ENCODE data around the gene MAGED2.
"Not testable (repeated sequence)": the region's sequence is repeated elsewhere in the genome, so short reads cannot be mapped to it uniquely, and the experiment has no call there.

Gene MAGED2

DNA sequence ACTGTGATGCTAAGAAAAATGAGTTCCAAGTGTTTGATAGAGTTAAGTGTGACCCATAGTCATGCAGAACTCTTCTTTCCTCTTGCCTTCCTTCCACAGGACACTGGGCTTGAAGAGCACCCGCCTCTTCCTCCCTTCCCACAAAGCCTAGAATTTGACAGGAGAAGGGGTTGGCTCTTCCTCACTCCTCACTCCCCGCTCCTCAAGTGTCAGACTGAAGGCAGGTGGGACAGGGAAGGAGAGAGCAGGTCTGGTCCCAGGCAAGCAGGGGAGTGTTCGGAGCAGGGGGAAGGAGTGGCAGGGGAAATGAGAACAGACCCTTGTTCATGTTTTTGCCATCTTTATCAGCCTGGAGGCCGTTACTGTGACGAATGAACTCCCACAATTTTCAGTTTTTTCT is 10.7 kb downstream of the MAGED2 start:
- no peak for DNase-seq (ENCODE audit: low read depth)

DNA sequence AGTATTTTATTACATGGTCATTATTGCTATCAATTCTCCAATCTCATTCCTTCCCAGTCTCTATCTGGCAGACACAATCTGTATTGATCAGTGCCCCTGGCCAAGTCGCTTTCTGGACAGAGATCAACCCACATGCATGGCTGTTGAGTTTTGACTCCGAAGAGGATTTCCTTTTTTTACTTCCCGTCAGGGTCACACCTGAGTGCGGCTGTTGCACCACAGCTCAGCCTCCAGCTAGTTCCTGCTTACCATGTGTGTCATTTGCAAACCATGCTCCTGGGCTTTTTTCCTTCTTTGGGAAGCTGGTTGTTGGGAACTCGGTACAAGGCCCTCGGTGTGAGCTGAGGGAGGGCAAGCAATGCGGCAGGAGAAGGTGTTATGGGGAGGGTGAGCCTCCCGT is 11.7 kb downstream of the MAGED2 start:
- no peak for DNase-seq (ENCODE audit: low read depth)

DNA sequence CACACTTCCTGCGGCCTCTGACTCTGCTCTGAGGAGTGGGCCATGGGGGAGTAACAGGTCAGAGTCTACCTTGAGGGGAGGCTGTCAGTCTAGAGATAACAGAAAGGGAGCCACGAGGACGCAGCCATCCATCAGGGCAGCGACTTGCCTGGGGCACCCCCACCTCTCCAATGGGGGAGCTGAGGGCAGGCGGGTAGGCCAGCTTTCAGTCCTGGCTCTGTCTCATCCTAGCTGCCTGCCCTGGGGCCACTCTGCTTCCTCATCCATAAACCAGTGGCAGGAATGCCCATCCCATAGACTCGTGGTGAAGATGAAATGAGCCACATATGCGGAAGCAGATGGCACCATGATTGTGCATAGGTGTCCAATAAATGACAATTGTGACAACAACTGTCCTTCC is 13.2 kb downstream of the MAGED2 start:
- DNase-seq (ENCODE audit: low read depth), result no peak

GRCh38 chrX:54821310-54821709 is 13.8 kb downstream of the MAGED2 start:
- DNase-seq (ENCODE audit: low read depth), result no peak

DNA sequence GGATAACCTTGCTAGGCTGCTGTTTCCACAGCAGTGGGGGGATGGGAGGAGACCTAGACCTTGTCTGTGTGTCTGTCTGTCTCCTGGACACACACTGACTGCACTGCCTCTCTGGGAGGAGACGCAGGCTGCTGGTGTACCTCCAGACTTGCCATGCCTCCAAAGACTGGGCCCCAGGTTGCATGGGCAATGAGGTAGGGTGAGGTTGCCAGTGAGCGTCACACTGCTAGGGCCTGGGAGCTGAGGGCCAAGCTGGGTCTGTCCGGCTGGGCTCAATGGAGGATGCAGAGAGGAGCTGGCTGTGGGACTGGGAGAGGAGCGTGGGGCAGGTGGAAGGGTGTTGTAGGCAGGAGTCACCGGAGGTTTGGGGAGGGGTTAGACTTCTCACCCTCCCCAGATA is 16.6 kb downstream of the MAGED2 start:
- no peak for DNase-seq (ENCODE audit: low read depth)

DNA sequence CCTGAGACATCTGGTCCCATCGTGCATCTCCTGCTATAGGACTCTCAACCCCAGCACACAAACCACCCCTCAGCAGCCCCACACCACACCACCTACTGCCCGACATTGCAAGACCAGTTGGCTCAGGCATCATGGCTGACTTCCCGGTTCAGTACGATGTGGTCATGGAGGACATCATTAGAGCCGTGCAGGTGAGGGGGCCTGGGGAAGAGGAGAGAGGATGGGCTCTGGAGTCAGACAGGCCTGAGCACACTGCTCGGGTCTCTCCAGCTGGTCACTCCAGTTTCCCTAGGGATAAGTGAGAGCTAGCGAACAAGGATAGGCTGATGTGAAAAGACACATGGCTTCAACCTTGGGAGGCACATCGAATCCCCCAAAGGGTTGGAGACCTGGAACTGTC is 17.2 kb downstream of the MAGED2 start:
- DNase-seq (ENCODE audit: low read depth), result no peak

GRCh38 chrX:54825716-54826438 is 18.3 kb downstream of the MAGED2 start:
- no peak for DNase-seq (ENCODE audit: low read depth)

DNA sequence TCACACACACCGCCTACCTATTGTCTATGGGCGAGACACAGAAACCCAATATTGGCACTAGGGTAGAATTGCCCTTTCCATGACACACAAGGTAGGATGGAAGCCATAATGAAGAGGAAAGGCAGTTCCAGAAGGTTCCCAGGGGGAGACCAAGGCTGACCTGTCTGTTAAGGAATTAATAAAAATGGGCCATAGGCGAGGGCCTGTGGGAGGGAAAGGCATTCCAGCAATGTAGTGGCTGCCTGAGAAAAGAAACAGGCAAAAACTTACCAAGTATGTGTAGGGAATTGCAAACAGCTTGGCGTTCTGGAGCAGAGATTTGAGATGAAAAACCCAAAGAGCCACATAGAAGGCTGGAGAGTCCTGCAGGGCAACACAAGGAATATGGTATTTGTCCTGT is 19.1 kb downstream of the MAGED2 start:
- DNase-seq (ENCODE audit: low read depth), result no peak

DNA sequence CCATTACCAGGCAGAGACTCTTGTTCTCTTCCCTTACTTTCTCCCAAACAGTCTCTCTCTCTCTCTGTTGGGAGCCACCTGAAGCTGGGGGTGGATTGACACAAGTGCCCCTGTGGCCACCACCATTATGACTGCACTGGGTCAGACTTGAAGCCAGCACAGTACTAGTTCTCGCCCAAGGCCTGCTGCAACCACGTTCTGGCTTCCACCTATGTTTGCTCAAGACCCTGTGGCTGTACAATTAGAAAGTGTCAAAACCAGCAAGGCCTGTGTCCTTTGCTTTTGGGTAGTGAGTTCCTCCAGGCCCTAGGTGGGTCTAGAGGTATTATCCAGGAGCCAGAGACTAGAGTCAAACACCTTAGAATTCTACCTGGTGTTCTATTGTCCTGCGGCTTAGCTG is 31.0 kb downstream of the MAGED2 start:
- DNase-seq (ENCODE audit: low read depth), result no peak

DNA sequence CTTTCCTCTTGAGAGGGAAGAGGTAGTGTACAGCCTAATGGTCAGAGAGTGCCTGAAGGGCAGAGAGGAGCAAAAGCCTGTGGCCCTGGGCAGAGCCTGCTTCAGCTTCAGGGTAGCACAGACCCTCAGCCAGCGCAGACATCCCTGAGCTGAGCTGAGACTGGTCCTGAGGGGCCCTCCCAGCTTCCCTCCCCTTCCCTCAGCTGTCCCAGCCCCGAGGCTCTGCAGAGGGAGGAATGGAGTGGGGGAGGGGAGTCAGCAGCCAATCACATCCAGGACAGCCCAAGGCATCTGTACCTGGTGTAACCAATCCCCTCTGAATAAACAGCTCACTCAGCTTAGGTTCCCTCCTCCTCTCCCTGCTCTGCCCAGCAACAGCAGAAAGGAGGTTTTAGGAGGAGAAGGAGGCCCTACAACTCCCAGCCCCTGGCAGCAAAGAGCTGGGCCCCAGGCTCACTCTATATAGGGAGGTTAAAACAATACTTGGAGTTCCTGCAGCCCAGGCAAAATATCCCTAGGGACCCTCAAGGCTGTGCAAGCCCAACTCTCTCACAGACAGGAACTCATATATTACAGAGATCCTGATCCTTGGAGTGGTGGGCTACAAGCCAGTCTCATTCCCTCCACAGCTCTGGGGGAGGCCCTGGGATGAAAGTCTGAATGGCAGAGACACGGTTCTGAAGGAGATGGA is 33.8 kb downstream of the MAGED2 start:
- not testable (repeated sequence) for DNase-seq (ENCODE audit: low read depth)

DNA sequence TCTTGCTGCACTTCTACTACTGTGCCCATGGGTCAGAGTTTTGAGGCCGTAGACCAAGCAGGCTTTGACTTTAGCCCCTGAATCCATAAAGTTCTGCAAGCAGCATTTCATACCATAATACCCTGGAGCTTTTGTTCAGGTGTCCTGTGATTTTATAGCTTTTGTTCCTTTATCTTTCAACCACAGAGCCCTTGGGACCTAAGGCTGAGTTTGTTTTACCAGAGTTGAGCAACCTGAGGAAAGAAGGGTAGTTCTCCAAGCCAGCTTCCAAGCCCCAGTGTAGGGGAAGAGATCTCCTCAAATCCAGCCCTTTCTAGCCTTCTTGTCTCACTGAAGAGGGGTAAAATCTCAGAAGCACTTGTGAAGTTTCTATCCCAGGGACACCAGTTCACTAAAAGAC is 35.1 kb downstream of the MAGED2 start:
- DNase-seq (ENCODE audit: low read depth), result no peak

- no peak for DNase-seq (ENCODE audit: low read depth)
Measured at GRCh38 chrX:54843050-54843449, 35.5 kb downstream of the MAGED2 start.

- not testable (repeated sequence) for DNase-seq (ENCODE audit: low read depth)
Measured at GRCh38 chrX:54847700-54848099, 40.2 kb downstream of the MAGED2 start.

DNA sequence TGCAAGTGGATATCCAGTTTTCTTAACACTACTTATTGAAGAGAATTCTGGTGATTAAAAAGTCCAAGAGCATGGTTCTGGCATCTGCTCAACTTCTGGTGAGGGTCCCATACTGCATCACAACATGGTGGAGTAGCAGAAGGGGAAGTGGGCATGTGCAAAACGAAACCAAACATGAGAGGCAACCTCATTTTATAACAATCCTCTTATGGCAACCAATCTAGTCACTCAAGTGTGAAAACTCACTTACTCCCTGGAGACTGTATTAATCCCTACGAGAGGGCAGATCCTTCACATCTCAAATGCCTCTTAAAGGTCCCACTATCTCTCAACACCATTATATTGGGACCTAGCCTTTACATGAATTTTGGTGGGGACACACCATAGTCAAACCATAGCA is 57.7 kb downstream of the MAGED2 start:
- DNase-seq (ENCODE audit: low read depth), result no peak

Data from activated T-helper 9 cell treated with anti-CD3 and anti-CD28 coated beads, Interleukin-2, amount 50 U/mL, for 16 hours (primary cell).